GM18867 (cell line): ENCODE results near the gene HIVEP3.

Experiments
- ATAC-seq: cut with Tn5 transposase; IDR thresholded peaks from one replicate; pipeline ENCODE4 v1.9.1; 2021; ENCODE audit warnings: mild to moderate bottlenecking, moderate library complexity; ENCODE audit not compliant: unreplicated experiment

HIVEP3 gene

GRCh38 chr1:41621791-41622190 is 296.9 kb downstream of the HIVEP3 start:
- ATAC-seq, result no peak

- ATAC-seq, result no peak
Observed at GRCh38 chr1:41621256-41621655, 297.5 kb downstream of the HIVEP3 start.

GRCh38 chr1:41620365-41621169 is 298.2 kb downstream of the HIVEP3 start:
- ATAC-seq, result no peak

- no peak for ATAC-seq
Observed at GRCh38 chr1:41619511-41620364, 299.0 kb downstream of the HIVEP3 start.

DNA sequence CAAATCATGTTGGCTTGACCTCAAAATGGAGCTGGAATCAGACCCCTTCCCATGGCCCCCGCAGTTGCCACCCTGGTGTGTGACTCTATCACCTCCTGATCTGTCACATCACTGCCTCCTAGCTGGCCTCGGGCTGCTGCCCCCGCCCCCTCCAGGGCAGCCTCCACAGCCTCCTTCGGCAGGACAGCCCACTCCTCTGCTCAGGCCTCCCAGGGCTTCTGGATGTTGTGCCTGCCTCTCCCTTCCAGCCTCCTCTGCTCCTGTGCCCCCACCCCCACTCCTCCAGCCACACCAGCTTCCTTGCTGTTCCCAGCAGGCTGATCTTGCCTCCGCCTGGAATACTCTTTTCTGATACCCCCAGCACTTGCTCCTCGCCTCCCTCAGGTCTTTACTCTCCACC is 299.9 kb downstream of the HIVEP3 start:
- ATAC-seq, result no peak

- no peak for ATAC-seq
Observed at GRCh38 chr1:41618066-41618825, 300.5 kb downstream of the HIVEP3 start.

DNA sequence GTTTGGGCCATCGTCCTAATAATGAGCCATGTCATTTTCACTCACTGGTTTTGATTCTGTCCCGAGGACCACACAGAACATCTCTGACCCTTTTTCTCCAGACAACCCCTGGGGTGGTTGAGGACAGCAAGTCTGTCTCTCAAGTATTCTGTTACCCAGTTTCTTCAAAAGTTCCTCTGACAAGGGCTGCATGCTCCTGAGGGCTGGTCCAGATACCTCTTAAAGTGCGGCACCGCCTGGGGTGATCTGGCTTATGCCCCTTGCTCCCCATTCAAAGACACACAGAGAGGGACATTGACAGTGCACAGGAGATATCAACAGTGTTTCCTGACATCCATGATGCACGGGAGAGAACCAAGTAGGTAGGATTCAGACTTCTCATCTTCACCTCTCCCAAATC is 301.4 kb downstream of the HIVEP3 start:
- ATAC-seq, result no peak

DNA sequence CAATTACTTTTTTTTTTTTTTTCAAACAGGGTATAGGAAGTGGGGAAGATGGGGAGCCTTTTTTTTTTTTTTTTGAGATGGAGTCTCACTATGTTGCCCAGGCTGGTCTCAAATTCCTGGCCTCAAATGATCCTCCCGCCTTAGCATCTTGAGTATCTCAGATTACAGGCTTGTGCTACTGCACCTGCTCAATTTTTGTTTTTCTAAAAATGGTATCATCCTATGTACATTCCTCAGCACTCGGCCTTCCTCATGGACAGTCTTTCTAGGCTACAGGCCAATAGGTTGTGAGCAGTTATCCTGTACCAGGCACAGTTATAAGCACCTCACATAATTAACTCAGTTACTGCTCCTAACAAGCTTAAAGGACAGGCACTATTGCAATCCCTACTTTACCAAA is 302.2 kb downstream of the HIVEP3 start:
- ATAC-seq, result no peak

GRCh38 chr1:41615981-41616380 is 302.7 kb downstream of the HIVEP3 start:
- ATAC-seq, result no peak

GRCh38 chr1:41615316-41615715 is 303.4 kb downstream of the HIVEP3 start:
- no peak for ATAC-seq

DNA sequence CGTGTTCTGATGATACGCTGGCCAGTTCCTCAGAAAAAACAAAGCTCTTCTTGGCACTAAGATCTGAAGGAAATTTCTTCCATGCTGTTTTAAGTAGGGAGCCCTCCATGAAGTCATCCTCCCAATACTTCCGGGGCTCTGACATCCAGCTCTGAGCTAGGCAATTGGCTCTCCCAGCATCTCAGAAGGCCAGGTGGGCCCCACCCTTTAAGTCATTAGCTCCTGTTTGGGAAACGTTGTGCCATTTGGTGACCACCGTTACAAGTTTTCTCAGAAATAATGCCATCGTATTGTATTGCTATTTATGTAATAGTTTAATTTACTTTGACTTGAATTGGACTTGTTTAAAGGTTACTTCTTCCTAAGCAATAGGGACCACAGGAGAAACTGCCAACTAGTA is 303.9 kb downstream of the HIVEP3 start:
- no peak for ATAC-seq

GRCh38 chr1:41613689-41614574 is 304.8 kb downstream of the HIVEP3 start:
- no peak for ATAC-seq

DNA sequence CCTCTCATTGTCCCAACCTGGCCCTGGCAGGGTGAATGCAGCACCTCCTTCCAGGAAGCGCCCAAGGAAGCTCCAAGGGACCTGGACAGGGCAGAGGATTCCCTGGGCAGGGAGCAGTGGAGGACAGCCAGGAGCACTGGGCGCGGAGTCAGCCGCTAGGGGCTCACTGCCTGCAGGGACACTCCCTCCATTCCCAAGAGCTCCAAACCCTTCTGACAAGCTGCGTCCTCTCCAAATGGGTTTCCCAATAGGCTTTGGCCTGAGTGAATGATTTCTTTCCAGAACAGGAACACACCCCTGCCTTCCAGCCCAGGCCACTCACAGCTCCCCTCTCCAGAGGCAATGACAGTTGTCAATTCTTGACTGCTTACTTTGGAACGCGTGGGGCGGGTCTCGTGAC is 305.8 kb downstream of the HIVEP3 start:
- no peak for ATAC-seq

- ATAC-seq, result no peak
Observed at GRCh38 chr1:41611932-41612450, 306.7 kb downstream of the HIVEP3 start.

DNA sequence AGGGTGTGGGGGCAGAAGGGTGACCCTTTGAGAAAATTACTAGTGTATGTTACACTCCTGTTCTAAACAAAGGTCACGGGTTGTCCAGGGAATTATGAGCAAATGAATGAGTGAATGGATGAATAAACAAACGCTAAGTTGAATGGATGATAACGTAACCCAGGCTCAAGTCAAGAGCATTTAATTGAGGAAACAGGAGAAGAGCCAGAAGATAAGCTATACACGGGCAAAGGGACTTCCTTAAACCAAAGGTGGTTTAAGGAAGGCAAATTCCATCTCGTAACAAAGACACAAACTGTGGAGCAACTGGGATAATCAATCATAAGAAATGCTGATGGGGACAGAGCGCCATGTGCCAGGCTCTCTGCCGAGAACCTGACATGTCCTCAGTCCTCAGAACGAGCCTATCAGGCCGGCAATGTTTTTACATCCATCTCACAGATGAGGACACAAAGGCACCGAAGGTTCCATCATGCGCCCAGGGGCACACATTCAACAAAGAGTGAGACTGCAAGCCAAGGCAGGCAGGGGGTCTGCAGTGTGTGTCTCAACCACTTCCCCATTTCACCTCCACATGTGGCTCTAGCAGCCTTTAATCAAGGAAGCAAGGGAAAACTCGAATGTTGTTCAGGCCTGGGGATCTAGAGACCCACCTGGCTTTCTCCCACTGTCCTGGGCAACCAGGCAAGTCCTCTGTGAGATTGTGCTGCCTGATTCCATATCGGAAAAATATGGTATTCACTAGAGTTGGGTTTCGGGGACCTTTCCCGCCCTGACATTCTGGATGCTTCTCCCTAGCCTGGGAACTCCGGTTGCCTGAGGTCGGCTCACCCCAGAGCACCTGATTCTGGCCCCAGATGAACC is 307.4 kb downstream of the HIVEP3 start:
- ATAC-seq, result no peak

- no peak for ATAC-seq
Observed at GRCh38 chr1:41610361-41610760, 308.4 kb downstream of the HIVEP3 start.

GRCh38 chr1:41609166-41609883 is 309.4 kb downstream of the HIVEP3 start:
- no peak for ATAC-seq

DNA sequence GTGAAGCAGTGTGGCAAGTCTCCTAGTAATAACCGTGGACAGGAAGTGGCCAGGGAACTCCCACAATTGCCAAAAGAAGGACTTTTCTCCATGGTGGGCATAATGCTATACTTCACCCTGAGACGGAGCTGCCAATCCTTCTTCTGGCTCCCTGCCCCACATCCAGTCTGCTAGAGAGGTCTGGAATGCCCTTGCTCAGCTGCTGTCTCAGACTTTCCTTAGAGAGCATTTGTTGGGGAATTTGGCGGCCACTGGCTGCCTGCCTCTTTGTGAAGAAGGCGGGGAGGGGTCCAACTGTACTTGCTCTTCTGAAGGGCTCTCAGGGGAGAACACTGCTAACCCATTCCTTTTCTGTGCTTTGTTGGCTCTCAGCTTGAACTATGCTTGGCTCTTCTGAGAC is 310.5 kb downstream of the HIVEP3 start:
- no peak for ATAC-seq

- ATAC-seq, result no peak
Observed at GRCh38 chr1:41607808-41608207, 310.9 kb downstream of the HIVEP3 start.
